HG03060 (cell line): ENCODE measurements around the gene PTK7.
"Not testable (repeated sequence)": the region's sequence is repeated elsewhere in the genome, so short reads cannot be mapped to it uniquely, and the experiment has no call there.

Source experiments
- ATAC-seq: cut with Tn5 transposase; IDR thresholded peaks from one replicate; pipeline ENCODE4 v1.9.1; 2021; ENCODE audit warnings: low read depth, moderate number of reproducible peaks; ENCODE audit not compliant: unreplicated experiment

The PTK7 gene

GRCh38 chr6:43075670-43076463 is at the start of gene PTK7:
TSS of gene PTK7 (plus strand) at chr6:43076314. CDS start at chr6:43076489, 175 bp downstream.
- no peak for ATAC-seq

- ATAC-seq: no peak
These were observed 49.7 kb upstream of the PTK7 start for GRCh38 chr6:43026365-43026764.

- no peak for ATAC-seq
These were observed 47.0 kb upstream of the PTK7 start for GRCh38 chr6:43029120-43029519.

GRCh38 chr6:43032326-43032725 is 43.8 kb upstream of the PTK7 start:
- ATAC-seq: no peak

- ATAC-seq: no peak
These were observed 42.5 kb upstream of the PTK7 start for GRCh38 chr6:43033496-43034189.

- no peak for ATAC-seq
These were observed 42.0 kb upstream of the PTK7 start for GRCh38 chr6:43034190-43034525.

GRCh38 chr6:43035495-43036194 is 40.5 kb upstream of the PTK7 start:
- no peak for ATAC-seq

GRCh38 chr6:43036712-43037111 is 39.4 kb upstream of the PTK7 start:
- ATAC-seq: no peak

- ATAC-seq: no peak
These were observed 38.9 kb upstream of the PTK7 start for GRCh38 chr6:43037197-43037596.

- ATAC-seq: no peak
These were observed 38.4 kb upstream of the PTK7 start for GRCh38 chr6:43037706-43038105.

- ATAC-seq: no peak
These were observed 37.4 kb upstream of the PTK7 start for GRCh38 chr6:43038727-43039126.

- no peak for ATAC-seq
These were observed 35.4 kb upstream of the PTK7 start for GRCh38 chr6:43040542-43041257.

GRCh38 chr6:43041475-43041874 is 34.6 kb upstream of the PTK7 start:
- ATAC-seq: not testable (repeated sequence)

GRCh38 chr6:43043310-43043709 is 32.8 kb upstream of the PTK7 start:
- no peak for ATAC-seq

- no peak for ATAC-seq
These were observed 30.7 kb upstream of the PTK7 start for GRCh38 chr6:43045371-43045930.

- ATAC-seq: no peak
These were observed 28.1 kb upstream of the PTK7 start for GRCh38 chr6:43047998-43048397.

GRCh38 chr6:43050981-43051380 is 25.1 kb upstream of the PTK7 start:
- no peak for ATAC-seq

GRCh38 chr6:43052225-43052841 is 23.8 kb upstream of the PTK7 start:
- ATAC-seq: no peak

GRCh38 chr6:43052842-43053544 is 23.1 kb upstream of the PTK7 start:
- ATAC-seq: no peak
